K562 (cell line): ENCODE results near the gene NEMF. TPM values are rescaled to one million over a fixed set of nuclear protein-coding genes. Genes with fewer than 3 reads are reported as not detected.

ENCODE experiments used
- ADNP ChIP-seq: fragments of 200-800 bp; sonication (Bioruptor generic); IDR thresholded peaks from 2 replicates; pipeline ENCODE4 v1.6.1; 2016; ENCODE audit warnings: missing genetic modification characterization, missing compliant biosample characterization
- ATF1 ChIP-seq, 2 experiments: fragments of 450-650 bp in 1 of 2; IDR thresholded peaks; 2 replicates each; pipeline ENCODE4 v1.6.1; 2016; ENCODE audit warnings: missing compliant biosample characterization in 1 of 2, missing genetic modification characterization in 1 of 2
- BCL6 ChIP-seq: fragments of 250-450 bp; sonication (Bioruptor Pico); IDR thresholded peaks from 2 replicates; pipeline ENCODE4 v1.4.0; 2020
- CTCF ChIP-seq, 3 experiments: IDR thresholded peaks in 2 of 3; conservative IDR thresholded peaks in 1 of 3; 2 replicates each; pipeline ENCODE4 v1.5.1; 2011 to 2012; ENCODE audit warnings: low read length in 3 of 3, mild to moderate bottlenecking in 3 of 3, control low read depth in 2 of 3, improper control_type of control experiment in 1 of 3, inconsistent platforms in 1 of 3, low read depth in 1 of 3, mixed read lengths in 1 of 3, moderate library complexity in 1 of 3; ENCODE audit not compliant: insufficient read depth in 2 of 3
- CXXC5 ChIP-seq: fragments of 250-450 bp; sonication (Bioruptor Pico); IDR thresholded peaks from 2 replicates; pipeline ENCODE4 v1.8.0; 2022; ENCODE audit warnings: inconsistent platforms, mild to moderate bottlenecking, moderate library complexity
- FOXP4 ChIP-seq: sonication (generic); formaldehyde crosslinking; IDR thresholded peaks from 2 replicates; pipeline ENCODE4 v1.8.0; 2022; ENCODE audit warnings: mild to moderate bottlenecking, missing genetic modification reagents, borderline replicate concordance
- MNT ChIP-seq, 2 experiments: fragments of 450-650 bp; conservative IDR thresholded peaks; 2 replicates each; pipeline ENCODE4 v1.6.1; 2017; ENCODE audit warnings: mild to moderate bottlenecking in 2 of 2, moderate library complexity in 2 of 2
- MTA3 ChIP-seq: fragments of 450-650 bp; formaldehyde crosslinking; IDR thresholded peaks from 2 replicates; pipeline ENCODE4 v1.6.1; 2017; ENCODE audit warnings: mild to moderate bottlenecking, borderline replicate concordance
- NFIC ChIP-seq: fragments of 450-650 bp; IDR thresholded peaks from 2 replicates; pipeline ENCODE4 v1.6.1; 2017; ENCODE audit warnings: mild to moderate bottlenecking, inconsistent platforms
- PHF20 ChIP-seq: fragments of 450-650 bp; IDR thresholded peaks from 2 replicates; pipeline ENCODE4 v1.6.1; 2018; ENCODE audit not compliant: partially characterized antibody
- RAD51 ChIP-seq: fragments of 450-650 bp; IDR thresholded peaks from 2 replicates; pipeline ENCODE4 v1.7.1; 2016; ENCODE audit warnings: low read depth, mild to moderate bottlenecking, borderline replicate concordance
- ZNF347 ChIP-seq: fragments of 450-650 bp; formaldehyde crosslinking; IDR thresholded peaks from 2 replicates; pipeline ENCODE4 v1.4.0; 2020; ENCODE audit warnings: low read depth, mild to moderate bottlenecking, moderate library complexity
- ZNF445 ChIP-seq: fragments of 250-450 bp; sonication (Bioruptor Pico); IDR thresholded peaks from 2 replicates; pipeline ENCODE4 v1.4.0; 2020; ENCODE audit warnings: low read depth, mild to moderate bottlenecking, moderate library complexity
- polyA plus RNA-seq, 8 experiments: library from polyadenylated mRNA; depleted of rRNA in 4 of 8; stranded (reverse) in 5 of 8; unstranded in 3 of 8; fragments of >200 nt; fragmentation: Nextera tagmentation in 2 of 8; fragmentation: Illumina TruSeq in 1 of 8; extraction: Ambion mirVana in 2 of 8; extraction: Trizol in 1 of 8; gene quantifications; 2 replicates each; pipeline versions ENCODE4 v1.2.1 to v1.2.3, GENCODE V29; 2011 to 2014; ENCODE audit warnings: inconsistent platforms in 1 of 8, missing spikeins in 1 of 8
- total RNA-seq, 7 experiments: library from RNA; depleted of rRNA in 6 of 7; stranded (reverse); fragments of >200 nt in 6 of 7; fragmentation: Illumina TruSeq in 2 of 7; extraction: Trizol in 2 of 7; gene quantifications; 2 replicates each; pipeline versions ENCODE4 v1.2.1 to v1.2.3, GENCODE V29; 2011 to 2021; ENCODE audit warnings: low replicate concordance in 1 of 7

NEMF gene
- total and polyA plus RNA-seq, 9 of the 15 experiments (the other 6 are each of a cell fraction or from before 2014, with no cell fraction given), result 38.8 to 94.4 (median 61.0) TPM

GRCh38 chr14:49852301-49853157 lies at the start of gene NEMF (continued):
- TF ChIP-seq FOXP4 (CRISPR knock-in tag) (0 out of 2 replicates have a peak, but pooled peaks have one; percentile 48), RAD51 (no peak), MNT (conservative IDR thresholded peaks at IDR 0.05) (peak in 1 of 2 experiments; percentile 57; a peak in 2 of 4 replicates), MTA3 (peak; percentile 99), NFIC (no peak), CTCF (IDR thresholded peaks at IDR 0.05 in 2 of 3, conservative IDR thresholded peaks at IDR 0.05 in 1 of 3; ENCODE audit: insufficient read depth in 2 of 3, low read depth in 1 of 3, low read length in 3 of 3) (peak; percentile 73 to 81 (median 74)), ADNP (peak; percentile 28; the same call in 1 of the 2 replicates), ZNF347 (CRISPR knock-in tag) (no peak), BCL6 (CRISPR knock-in tag) (no peak), ZNF445 (CRISPR knock-in tag) (no peak), ATF1 (CRISPR knock-in tag; IDR thresholded peaks at IDR 0.05) (no peak), ATF1 (tag; IDR thresholded peaks at IDR 0.05) (peak; percentile 44; the same call in 1 of the 2 replicates), CXXC5 (peak; percentile 39; the same call in 1 of the 2 replicates), PHF20 (peak; percentile 62)
